Measurements from ENCODE around the gene SLC22A16. TPM values are rescaled to one million over a fixed set of nuclear protein-coding genes. Genes with fewer than 3 reads are reported as not detected.

Gene SLC22A16
- polyA plus RNA-seq, 1 donor (not counting 4 experiments of a cell fraction or from before 2014, with no cell fraction given), result not detected

DNA sequence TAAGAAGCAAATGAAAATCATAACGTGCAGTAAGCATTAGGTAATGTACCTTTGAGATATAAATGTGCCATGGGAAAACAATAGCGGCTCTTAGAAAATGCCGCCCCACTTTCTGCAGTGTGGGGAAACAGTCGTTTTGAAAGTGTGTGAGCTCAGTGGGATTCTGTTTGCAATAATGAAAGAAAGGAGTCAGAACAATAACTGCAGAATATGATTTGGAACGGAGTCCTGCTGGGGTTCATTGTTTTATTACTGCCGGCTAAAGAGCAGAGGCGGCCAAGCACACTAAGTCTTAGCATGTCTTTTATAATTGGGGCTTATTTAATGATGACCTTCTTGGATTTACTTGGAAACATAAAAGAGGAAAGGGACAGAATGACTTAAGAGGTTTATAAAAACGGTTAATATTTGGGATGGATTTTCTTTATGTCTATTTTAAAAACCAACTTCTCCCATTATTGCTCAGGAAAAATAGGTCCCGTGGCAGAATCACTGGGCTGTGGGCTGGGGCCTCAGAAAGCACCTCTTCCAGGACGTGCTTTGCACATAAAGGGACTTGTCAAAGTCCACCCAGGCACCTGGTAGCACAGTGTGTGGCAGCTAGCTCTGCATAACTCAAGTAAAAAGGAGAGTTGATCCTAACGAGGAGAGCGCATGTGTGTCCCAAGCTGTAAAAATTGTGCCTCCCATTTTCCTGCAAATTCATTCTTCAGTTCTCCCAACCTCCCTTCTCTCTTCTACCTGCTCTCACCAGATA lies 44.0 kb upstream of the SLC22A16 start:
- H3K27me3 ChIP-seq (ENCODE audit: control insufficient read depth, extremely low read depth, insufficient read depth, low read length), result no peaks in the 10 kb centered on the region
- H3K9ac ChIP-seq (ENCODE audit: control insufficient read depth, extremely low read depth, insufficient read depth, low read length), result no peak overlapping the region
- no peak overlapping the region for H3K4me2 ChIP-seq (ENCODE audit: control insufficient read depth, extremely low read depth, insufficient read depth, low read depth, low read length)
- no peak for FAIRE-seq
- H3K4me1 ChIP-seq (ENCODE audit: control insufficient read depth, extremely low read depth, insufficient read depth, low read length), result peaks cover 9% of the 10 kb centered on the region
- H2AFZ ChIP-seq (ENCODE audit: control insufficient read depth, low read length), result no peak overlapping the region
- H3K36me3 ChIP-seq (ENCODE audit: control insufficient read depth in 2 of 2, extremely low read depth in 1 of 2, insufficient read depth in 2 of 2, low read length in 2 of 2), result no peaks in the 10 kb centered on the region
- H3K9me1 ChIP-seq (ENCODE audit: control insufficient read depth, extremely low read depth, insufficient read depth, low read length), result no peaks in the 10 kb centered on the region
- no peak overlapping the region for H3K27ac ChIP-seq (ENCODE audit: control insufficient read depth, insufficient read depth, low read length)
- dilution Hi-C loops (cut with MboI; ENCODE audit: extremely low pct_ligation_motif_present, low sequenced_read_pairs), result no loop called here
- H3K4me3 ChIP-seq (ENCODE audit: control insufficient read depth in 2 of 3, extremely low read depth in 1 of 3, insufficient read depth in 2 of 3, low read depth in 1 of 3, low read length in 3 of 3), result no peak overlapping the region
- no peaks in the 10 kb centered on the region for H3K79me2 ChIP-seq (ENCODE audit: control insufficient read depth, insufficient read depth, low read length)
- TF ChIP-seq EZH2 (IDR thresholded peaks at IDR 0.05; ENCODE audit: low read length), result no peak
- TF ChIP-seq, protein P1, sequence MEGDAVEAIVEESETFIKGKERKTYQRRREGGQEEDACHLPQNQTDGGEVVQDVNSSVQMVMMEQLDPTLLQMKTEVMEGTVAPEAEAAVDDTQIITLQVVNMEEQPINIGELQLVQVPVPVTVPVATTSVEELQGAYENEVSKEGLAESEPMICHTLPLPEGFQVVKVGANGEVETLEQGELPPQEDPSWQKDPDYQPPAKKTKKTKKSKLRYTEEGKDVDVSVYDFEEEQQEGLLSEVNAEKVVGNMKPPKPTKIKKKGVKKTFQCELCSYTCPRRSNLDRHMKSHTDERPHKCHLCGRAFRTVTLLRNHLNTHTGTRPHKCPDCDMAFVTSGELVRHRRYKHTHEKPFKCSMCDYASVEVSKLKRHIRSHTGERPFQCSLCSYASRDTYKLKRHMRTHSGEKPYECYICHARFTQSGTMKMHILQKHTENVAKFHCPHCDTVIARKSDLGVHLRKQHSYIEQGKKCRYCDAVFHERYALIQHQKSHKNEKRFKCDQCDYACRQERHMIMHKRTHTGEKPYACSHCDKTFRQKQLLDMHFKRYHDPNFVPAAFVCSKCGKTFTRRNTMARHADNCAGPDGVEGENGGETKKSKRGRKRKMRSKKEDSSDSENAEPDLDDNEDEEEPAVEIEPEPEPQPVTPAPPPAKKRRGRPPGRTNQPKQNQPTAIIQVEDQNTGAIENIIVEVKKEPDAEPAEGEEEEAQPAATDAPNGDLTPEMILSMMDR (optimal IDR thresholded peaks at IDR 0.05 in 1 of 3, IDR thresholded peaks at IDR 0.05 in 1 of 3, conservative IDR thresholded peaks at IDR 0.05 in 1 of 3; ENCODE audit: extremely low read depth in 1 of 3, insufficient read depth in 2 of 3, low read length in 3 of 3), result no peak
- H4K20me1 ChIP-seq (ENCODE audit: control insufficient read depth, extremely low read depth, insufficient read depth, low read length), result no peaks in the 10 kb centered on the region
- DNase-seq (ENCODE audit: low read depth, low spot score), result no peak
- no peaks in the 10 kb centered on the region for H3K9me3 ChIP-seq (ENCODE audit: control insufficient read depth, low read depth, low read length)

DNA sequence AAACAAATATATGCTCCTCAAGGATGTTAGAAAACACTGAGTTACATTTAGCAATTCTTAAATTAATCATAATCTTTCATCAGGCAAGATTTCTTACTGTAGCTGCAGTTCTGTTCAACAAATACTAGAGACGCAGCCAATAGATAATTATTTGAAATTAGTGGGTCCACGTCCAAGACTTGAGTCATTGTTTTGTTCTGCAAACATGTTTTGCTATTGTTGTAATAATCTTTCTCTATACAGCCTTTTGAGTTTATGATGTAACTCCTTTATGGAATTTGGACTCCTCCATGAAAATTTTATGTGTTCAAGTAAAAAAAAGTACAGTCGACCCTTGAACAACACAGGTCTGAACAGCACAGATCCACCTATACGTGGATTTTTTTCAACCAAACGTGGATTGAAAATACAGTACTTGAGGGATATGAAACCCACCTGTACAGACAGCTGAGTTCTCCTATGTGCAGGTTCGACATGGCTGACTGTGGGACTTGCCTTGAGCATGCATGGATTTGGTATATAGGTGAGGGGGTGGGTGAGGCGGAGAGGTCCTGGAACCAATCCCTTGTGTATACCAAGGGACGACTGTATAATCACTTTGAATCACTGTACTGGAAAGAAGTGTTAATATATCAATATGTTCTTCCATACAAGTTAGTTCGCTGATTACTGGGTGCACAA lies 41.3 kb upstream of the SLC22A16 start:
- H3K9ac ChIP-seq (ENCODE audit: control insufficient read depth, extremely low read depth, insufficient read depth, low read length), result no peak overlapping the region
- no peak overlapping the region for H3K4me2 ChIP-seq (ENCODE audit: control insufficient read depth, extremely low read depth, insufficient read depth, low read depth, low read length)
- no peaks in the 10 kb centered on the region for H3K79me2 ChIP-seq (ENCODE audit: control insufficient read depth, insufficient read depth, low read length)
- dilution Hi-C loops (cut with MboI; ENCODE audit: extremely low pct_ligation_motif_present, low sequenced_read_pairs), result no loop called here
- TF ChIP-seq, protein P1 (optimal IDR thresholded peaks at IDR 0.05 in 1 of 3, IDR thresholded peaks at IDR 0.05 in 1 of 3, conservative IDR thresholded peaks at IDR 0.05 in 1 of 3; ENCODE audit: extremely low read depth in 1 of 3, insufficient read depth in 2 of 3, low read length in 3 of 3), result no peak
- no peak for TF ChIP-seq EZH2 (IDR thresholded peaks at IDR 0.05; ENCODE audit: low read length)
- H3K4me1 ChIP-seq (ENCODE audit: control insufficient read depth, extremely low read depth, insufficient read depth, low read length), result peaks cover 9% of the 10 kb centered on the region
- DNase-seq (ENCODE audit: low read depth, low spot score) (no peak), FAIRE-seq (no peak)
- no peaks in the 10 kb centered on the region for H3K36me3 ChIP-seq (ENCODE audit: control insufficient read depth in 2 of 2, extremely low read depth in 1 of 2, insufficient read depth in 2 of 2, low read length in 2 of 2)
- no peaks in the 10 kb centered on the region for H3K27me3 ChIP-seq (ENCODE audit: control insufficient read depth, extremely low read depth, insufficient read depth, low read length)
- no peaks in the 10 kb centered on the region for H3K9me3 ChIP-seq (ENCODE audit: control insufficient read depth, low read depth, low read length)
- no peak overlapping the region for H2AFZ ChIP-seq (ENCODE audit: control insufficient read depth, low read length)
- no peak overlapping the region for H3K27ac ChIP-seq (ENCODE audit: control insufficient read depth, insufficient read depth, low read length)
- no peak overlapping the region for H3K4me3 ChIP-seq (ENCODE audit: control insufficient read depth in 2 of 3, extremely low read depth in 1 of 3, insufficient read depth in 2 of 3, low read depth in 1 of 3, low read length in 3 of 3)
- no peaks in the 10 kb centered on the region for H4K20me1 ChIP-seq (ENCODE audit: control insufficient read depth, extremely low read depth, insufficient read depth, low read length)
- no peaks in the 10 kb centered on the region for H3K9me1 ChIP-seq (ENCODE audit: control insufficient read depth, extremely low read depth, insufficient read depth, low read length)
